Sigmoid colon (tissue), 4 donors: ENCODE measurements around the gene TMEM53.

Experiments
- EP300 ChIP-seq, 4 donors: sonication (generic); formaldehyde crosslinking; IDR thresholded peaks; one replicate each; pipeline ENCODE4 v1.6.1; 2017; ENCODE audit warnings: antibody characterized with exemption in 4 of 4
- POLR2A ChIP-seq, 2 donors: fragments of 450-650 bp; IDR thresholded peaks; one replicate each; pipeline ENCODE4 v1.6.1; 2016; ENCODE audit warnings: antibody characterized with exemption in 2 of 2, mild to moderate bottlenecking in 2 of 2, moderate library complexity in 2 of 2
- POLR2AphosphoS5 ChIP-seq, 4 donors: sonication (generic); formaldehyde crosslinking; IDR thresholded peaks; one replicate each; pipeline ENCODE4 v1.6.1; 2017; ENCODE audit warnings: antibody characterized with exemption in 4 of 4
- TF ChIP-seq, protein P1 (sequence below), 4 experiments: fragments of 450-650 bp in 3 of 4; fragments of 200-600 bp in 1 of 4; IDR thresholded peaks; one replicate each; pipeline ENCODE4 v1.5.1; 2016 to 2019; ENCODE audit warnings: antibody characterized with exemption in 4 of 4, mild to moderate bottlenecking in 3 of 4, moderate library complexity in 2 of 4

DNA sequence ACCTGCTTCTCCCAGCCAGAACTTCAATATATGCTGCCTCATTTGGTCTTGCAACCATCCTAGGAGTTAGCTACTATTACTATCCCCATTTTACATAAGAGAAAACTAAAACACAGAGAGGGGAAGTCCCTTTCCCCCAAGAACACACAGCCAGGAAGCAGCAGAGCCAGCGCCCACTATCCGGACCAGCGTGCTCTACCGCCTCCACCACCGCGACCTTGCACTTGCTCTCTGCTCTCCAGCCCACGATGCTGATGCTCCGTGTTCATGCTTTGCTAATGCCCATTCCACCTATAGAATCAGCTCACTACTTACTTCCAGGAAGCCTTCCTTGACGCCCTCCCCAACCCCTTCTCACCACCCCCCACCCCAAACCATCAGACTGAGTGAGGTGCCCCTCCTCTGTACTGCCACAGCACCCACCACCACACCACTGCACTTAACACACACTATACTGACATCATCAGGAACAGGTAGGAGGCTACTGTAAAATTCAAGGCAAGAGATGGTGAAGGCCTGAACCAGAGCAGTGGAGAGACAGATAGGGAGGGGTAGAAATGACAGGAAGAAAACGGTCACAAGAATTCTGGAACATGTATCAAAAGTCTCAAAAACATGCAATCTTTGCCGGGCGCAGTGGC, 9.4 kb downstream of the TMEM53 start:
- TF ChIP-seq, protein P1, sequence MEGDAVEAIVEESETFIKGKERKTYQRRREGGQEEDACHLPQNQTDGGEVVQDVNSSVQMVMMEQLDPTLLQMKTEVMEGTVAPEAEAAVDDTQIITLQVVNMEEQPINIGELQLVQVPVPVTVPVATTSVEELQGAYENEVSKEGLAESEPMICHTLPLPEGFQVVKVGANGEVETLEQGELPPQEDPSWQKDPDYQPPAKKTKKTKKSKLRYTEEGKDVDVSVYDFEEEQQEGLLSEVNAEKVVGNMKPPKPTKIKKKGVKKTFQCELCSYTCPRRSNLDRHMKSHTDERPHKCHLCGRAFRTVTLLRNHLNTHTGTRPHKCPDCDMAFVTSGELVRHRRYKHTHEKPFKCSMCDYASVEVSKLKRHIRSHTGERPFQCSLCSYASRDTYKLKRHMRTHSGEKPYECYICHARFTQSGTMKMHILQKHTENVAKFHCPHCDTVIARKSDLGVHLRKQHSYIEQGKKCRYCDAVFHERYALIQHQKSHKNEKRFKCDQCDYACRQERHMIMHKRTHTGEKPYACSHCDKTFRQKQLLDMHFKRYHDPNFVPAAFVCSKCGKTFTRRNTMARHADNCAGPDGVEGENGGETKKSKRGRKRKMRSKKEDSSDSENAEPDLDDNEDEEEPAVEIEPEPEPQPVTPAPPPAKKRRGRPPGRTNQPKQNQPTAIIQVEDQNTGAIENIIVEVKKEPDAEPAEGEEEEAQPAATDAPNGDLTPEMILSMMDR (IDR thresholded peaks at IDR 0.05), result no peak
- TF ChIP-seq POLR2A (IDR thresholded peaks at IDR 0.05) (no peak), POLR2AphosphoS5 (IDR thresholded peaks at IDR 0.05) (no peak), EP300 (IDR thresholded peaks at IDR 0.05) (no peak)
